HG03095 (cell line): ENCODE results near the gene CPNE4.

Source experiments
- ATAC-seq: cut with Tn5 transposase; IDR thresholded peaks from one replicate; pipeline ENCODE4 v1.9.1; 2021; ENCODE audit warnings: moderate library complexity; ENCODE audit not compliant: unreplicated experiment

The CPNE4 gene

DNA sequence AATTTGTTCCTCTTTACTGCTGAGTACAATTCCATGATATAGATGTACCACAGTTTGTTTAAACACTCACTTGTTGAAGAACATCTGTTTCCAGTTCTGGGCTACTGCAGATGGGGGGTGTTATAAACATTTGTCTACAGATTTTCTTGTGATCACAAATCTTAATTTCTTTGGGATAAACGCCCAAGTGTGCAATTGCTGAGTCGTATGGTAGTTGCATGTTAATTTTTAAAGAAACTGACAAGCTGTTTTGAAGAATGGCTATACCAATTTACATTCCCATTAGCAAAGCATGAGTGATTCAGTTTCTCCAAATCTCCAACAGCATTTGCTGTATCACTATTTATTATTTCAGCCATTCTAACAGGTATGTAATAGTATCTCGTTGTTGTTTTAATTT is 290.0 kb downstream of the CPNE4 start:
- no peak for ATAC-seq

DNA sequence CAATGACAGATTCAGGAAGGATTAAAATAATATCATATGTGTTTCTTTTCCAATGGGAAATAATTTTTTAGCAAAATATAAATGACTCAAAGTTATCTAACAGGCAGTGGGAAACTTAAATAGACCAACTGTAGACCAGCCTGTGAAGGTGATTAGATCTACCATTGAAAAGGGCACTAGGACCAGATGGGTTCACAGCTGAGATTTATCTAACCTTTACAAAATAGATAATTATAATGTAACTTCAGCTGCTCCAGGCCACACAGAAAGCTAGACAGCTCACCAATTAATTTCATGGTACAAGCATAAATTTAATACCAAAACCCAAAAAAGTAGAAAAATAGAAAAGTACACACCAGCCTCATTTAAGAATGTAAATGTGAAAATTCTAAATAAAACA is 291.7 kb downstream of the CPNE4 start:
- no peak for ATAC-seq

DNA sequence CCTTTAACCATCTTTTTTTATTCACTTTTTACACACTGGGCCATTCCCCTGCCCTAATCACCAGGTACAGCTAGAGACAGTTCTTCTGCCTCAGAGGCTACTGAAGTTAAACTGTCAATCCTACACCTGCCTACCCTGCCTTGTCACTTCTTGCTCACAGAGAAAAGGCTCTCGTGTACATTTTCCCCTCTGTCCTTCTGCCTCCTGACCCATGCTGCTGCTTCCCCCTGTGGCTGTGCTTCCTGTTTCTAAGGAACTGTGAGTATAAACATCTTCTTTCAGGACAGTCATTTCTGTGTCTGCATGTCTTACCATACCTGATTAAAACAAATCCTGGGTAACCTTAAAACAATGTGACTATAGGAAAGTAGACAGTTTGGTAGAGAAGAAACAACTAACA is 295.6 kb downstream of the CPNE4 start:
- no peak for ATAC-seq

DNA sequence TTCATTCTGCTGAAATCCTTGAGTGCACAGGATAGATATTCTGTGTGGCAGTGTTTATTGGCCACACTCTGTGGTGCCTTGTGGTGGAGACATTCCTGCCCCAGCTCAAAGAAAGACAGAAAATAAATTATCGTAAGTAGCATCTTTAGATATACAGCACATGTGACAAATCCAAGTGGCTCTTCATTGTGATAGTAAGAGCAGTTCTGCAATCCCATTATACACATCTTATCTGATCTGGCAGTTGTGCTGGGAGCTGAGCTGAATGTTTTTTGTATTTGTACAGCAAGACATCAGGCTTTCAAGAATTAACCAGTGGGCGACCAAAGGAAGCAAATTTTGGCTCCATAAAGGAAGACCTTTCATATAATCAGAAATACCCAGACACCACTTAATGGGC is 296.7 kb downstream of the CPNE4 start:
- no peak for ATAC-seq

DNA sequence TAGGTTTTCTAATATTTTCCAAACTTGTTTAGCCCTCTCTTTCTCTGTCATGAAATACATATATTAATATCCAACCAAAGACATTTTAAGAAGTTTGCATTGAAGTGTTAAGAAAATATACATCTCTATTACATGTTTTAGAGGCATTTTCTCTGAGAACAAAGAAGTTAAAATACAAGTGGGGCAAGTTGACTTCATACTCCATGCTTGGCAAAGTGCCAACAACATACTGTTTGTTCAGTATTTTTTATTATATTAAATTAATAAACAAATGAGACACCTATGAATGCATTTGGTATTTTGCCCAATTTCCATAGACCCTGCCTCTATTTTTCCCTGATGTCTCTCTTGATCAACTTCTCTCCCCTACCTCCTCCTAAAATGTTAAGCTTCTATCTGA is 299.3 kb downstream of the CPNE4 start:
- ATAC-seq = no peak

DNA sequence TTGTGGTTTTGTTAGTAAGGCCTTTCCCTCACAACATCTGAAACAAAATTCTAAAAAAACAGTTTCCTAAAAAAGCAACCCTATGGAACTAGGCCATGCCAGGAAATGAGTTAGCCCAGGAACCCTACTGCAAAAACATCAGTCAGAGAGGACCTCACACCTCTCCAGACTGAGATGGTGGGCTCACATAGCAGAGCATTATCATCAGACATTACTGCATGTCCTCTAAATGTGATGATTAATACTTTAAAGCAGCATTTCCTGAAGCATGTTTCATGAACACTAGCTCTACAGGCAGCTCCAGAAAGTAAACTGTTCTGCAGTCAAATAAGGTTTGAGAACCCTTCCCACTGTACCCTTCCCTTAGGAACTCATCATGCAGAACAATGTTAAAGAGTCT is 299.7 kb downstream of the CPNE4 start:
- ATAC-seq = no peak

DNA sequence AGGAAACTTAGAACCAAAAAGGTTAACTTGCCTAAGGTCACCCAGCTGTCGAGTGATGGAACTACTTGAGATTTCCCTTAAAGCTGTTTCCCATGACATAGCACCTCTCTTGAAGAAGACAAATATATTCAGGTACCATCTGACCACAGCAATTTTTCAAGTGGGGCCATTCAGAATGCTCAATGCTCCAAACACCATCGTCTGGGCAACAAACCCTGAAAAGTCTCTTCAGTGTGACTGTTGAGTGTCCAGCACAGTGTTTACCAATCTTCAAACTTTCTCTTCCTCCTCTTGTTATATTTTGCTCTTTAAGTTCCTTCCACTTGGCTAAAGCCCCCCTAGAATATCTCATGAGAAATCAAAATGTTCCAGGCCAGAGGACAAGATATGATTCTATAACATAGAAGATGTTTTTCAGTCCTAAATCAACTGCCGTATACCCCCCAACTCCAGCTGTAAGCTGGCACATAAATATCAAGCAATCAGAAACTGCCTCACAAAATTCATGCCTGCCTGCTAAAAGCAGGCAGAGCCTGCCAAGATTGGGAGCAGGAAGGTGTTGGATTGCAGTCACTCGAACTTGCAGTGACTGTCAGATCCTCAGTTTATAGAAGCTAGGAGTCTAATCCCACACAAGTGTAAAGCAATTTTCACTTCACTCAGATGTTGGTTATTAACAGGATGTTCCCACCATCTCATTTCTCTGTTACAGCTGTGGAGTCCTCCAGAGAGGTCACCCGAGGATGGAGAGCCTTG is 301.6 kb downstream of the CPNE4 start:
- ATAC-seq = no peak

DNA sequence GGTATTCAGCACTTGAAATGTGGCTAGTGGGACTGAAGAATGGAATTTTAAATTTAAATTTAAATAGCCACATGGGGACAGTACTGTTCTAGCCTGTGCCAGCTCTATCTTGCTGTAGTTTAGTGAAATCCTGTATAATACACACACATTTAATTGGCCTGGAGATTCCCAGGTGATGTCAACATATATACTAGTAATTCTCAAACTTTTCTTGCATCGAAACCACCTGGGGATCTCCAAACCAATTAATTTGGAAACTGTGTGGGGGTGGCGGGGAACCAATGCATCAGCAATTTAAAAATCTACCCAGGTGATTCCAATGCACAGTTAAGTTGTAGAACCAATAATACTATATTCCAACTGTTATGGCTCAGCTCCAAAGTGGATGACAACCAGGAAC is 303.1 kb downstream of the CPNE4 start:
- ATAC-seq = no peak

DNA sequence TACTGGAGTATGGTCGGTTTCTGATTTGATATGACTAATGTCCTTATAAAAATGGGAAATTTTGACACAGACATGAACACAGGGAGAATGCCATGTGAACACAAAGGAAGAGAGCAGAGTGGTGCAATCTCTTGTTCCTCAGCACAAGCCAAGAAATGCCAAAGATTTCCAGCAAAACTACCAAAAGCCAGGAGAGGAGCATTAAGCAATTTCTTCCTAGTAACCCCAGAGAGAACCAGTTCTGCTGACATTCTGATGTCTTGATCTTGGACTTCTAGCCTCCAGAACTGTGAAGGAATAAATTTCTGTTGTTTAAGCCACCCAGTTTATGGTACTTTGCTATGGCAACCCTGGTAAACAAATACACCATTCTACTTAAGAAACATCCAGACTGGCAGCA is 304.2 kb downstream of the CPNE4 start:
- ATAC-seq = no peak

DNA sequence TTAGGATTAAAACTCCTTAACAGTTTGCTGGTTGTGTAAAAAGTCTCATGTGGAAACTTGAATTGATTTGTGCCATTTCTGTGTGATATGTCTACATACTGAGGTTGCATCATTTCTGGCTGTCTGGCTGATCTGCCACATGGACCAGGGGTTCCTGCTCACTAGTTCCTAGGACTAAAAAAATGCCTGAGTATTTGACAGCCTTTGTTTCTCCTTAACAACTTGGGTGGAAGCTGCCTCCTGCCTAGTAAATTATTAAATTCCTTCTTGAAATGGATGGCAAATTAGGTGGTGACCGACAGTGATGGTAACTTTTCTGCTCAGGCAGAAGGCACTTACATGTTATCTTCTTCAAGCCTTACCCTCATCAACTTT is 305.2 kb downstream of the CPNE4 start:
- ATAC-seq = no peak

DNA sequence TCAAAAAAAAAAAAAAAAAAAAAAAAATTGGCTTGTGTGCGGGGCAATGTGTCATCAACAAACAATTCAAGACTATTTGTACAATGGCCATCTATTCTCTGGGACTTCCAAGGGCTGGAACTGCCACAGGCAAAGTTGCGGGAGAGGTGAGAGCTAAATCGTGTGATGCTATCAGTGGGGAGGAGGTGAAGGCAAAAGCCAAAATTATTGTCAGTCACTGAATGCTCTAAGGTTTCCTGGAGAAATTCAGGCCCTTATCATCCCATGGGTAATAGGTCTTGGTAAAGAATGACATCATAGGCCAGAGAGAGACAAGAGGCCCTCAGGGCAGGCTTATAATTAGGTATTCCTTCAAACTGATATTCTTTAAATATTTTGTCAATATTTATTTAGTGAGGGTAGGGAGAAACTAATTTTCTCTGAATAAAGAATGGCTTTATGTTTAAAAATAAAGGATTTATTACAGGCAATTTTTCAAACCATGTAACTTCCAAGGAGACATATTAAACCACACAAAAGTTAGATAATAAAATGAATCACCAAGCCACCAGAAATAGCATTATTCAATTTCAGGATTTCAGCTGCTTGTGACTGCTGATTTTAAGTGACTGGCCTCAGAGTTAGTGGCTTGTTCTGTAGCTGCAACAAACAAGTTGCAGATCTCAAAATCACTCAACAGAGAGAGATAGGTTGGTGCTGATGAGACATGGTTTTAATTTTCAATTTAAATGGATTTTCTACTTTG is 305.7 kb downstream of the CPNE4 start:
- no peak for ATAC-seq

DNA sequence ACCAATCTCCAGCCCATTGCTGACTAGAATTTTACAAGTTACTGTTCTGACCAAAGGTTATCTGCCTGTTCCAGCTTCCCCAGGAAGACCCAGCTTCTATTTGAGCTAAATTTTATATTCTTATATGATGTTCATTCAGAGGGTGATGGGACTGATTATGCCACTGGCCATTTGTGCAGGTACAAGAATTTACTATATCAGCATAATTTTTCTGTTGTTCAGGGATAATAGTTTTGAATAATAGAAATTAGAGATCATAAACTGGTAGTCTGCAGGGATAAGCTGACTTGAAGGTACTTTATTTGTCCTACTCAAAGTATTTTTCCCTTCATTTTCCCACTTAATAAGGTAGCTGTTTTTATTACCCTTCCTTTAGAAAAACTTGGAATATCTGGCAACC is 309.4 kb downstream of the CPNE4 start:
- no peak for ATAC-seq

DNA sequence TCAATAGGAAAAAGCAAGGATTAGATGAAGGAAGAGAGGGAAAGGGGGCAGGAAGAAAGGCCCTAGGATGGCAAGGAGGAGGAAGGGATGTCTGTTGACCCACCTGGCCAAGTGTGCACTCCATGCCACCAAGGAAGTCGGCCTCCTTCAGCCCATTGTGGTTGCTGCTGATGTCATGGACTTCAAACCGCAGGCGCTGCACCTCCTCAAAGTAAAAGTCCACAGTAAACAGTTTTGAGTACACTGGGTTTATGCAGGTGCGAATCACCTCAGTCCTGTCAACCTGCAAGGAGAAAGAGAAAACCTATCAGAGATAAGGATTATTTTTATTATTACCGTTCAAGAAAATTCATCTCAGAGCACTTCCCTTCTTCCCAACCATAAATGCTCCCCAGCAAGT is 311.5 kb downstream of the CPNE4 start:
- ATAC-seq = no peak

DNA sequence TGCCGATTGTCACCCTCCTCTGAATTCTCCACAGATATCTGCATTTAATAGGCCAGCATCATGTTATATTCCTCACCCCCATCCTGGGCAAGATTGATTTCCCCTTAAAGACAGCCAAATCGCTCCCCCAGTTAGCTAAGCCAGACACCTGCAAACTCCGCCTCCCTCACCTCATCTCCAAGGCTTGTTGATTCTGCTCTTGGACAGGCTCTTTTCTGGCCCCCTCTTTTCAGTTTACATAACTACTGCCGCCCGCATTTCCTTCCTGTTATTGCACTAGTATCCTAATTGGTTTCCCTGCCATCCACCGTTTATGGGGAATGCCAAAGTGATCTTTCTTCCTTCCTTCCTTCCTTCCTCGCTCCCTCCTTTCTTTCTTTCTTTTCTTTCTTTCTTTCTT is 317.3 kb downstream of the CPNE4 start:
- no peak for ATAC-seq

DNA sequence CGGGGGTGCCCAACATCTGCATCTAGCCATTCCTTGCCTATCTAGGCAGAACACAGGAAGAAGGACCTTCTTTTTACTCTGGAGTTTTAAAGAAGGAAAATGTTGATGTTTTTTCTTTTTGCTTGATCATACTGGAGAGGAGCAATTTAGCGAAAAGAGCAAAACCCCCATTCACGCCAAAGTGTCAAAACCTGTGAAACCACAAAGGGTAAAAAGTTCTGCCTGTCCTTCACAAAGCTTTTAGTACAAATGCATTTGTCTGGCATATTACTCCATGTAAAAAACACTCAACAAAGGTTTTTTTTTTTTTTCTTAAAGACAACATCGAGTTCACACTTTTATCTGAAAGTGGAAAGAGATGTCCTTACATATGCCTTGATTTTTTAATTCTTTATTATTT is 317.9 kb downstream of the CPNE4 start:
- ATAC-seq = no peak

DNA sequence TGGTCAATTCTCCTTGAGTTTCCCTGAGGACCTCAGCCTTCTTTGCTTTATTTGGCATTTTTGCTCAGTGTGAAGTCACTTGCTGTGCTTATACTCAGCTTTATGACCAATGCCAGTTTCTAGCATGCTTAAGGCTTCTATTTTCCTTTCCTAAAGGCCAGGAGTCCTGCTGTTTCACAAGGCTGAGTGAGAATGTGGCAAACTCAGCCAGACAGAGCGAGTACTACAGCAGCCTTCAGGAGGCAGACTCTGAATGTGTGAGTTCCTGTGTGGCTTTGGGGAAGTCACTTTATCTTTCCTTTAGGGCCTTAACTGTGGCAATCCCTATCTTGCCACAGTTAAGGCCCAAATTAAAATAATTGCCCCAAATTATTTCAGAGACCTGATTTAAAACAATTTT is 318.8 kb downstream of the CPNE4 start:
- ATAC-seq = no peak

DNA sequence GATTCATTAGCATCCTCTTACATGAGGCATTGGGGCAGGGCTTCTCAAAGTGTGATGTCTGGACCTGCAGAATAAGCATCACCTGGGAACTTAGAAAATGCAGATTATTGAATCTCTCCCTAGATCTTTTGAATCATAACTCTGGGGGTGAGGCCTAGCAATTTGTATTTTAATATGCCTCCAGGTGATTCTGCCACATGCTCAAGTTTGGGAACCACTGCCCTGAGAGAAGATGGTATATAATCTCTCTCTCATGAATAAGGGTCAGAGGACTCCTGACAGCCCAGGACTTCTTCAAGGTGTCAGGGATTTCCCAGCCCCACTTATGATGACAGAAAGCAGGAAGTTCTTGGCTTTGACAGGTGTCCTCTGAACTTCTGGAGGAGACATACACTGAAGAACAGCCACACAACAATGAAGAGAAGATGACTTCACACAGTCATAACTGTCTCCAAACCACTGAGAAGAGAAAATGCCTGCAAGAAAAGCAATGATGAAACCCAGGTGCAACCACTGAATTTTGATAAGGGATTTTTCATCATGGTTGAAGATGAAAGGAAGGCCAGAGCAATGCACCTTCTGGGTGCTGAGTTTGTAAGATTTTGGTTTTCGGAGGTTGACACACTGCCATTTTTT is 320.1 kb downstream of the CPNE4 start:
- ATAC-seq = peak; percentile 85

DNA sequence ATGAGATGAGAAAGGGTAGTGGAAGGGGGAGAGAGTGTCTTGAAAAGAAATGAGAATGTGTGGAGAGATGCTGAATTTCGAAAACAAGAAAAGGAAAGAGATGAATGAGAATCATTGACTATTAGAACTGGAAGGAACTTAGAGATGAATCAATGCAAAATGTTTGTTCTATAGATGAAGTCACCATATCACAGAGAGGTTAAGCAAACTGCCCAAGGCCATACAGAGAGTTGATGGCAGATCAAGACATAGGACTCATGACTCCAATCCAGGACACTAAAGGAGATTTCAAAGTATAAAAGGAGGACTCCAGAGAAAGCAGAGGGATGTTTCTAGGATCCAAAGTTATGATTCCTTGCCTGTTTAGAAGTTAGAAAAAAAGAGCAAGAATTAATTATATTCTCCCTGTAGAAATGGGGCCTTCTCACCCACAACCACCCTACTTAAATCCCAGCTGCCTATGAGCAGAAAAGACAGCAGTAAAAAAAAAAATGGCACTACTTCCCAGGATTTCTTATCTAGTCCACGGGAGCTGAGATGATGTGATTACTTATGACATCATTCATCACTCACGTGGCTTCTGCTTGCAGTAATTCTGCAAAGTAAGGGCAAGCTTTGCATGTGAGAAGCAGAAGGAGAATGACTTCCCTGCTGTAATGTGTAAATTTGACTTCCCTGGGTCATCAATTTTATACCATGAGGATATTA is 321.2 kb downstream of the CPNE4 start:
- no peak for ATAC-seq

DNA sequence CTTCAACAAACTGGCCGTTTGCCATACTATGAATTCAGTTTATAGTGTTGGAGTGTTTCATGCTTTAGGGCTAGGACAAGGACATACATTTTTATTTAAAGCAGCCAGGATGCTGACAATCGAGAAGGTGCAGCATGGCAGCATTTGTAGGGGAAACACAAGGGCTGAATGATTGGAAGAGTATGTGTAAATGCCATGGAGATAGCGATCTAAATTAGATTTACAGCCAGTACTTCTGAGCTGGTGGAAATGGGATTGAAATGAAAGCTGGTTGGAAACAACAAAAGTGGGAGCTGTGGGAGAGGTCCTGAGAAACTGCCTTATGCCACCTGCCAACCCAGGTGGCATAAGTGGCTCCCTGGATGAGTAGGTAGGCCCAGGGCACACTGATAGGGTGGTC is 322.2 kb downstream of the CPNE4 start:
- ATAC-seq = no peak

DNA sequence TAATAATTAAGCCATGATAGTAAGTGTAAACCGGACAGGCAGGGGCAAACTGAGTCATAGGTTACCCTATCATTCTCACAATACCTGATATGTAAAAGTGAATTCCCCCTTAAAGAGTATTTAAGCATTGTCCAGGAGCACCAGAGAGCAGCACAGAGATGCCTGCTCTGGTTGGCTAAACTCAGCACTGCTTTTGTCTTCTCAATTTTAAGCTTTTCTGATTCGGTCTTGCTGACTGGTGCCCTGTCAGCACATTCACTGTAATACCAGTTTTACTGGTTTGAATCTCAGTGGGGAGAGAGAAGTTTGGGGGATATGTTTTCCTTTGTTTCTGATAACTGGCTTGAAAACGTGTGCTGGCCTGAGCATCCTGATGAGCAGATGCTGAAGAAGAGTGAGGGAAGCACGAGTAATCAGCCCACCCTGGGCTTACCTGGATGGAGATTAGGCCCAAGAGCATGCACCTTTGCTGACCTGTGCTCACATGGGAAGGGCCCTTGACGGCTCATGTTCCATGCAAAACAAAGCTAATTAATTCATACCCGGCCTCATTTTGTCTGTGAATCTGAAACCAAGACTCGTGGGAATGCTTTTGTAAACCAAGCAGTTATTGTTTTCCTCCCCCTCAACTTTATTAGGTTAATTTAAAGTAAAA is 323.6 kb downstream of the CPNE4 start:
- ATAC-seq = no peak

DNA sequence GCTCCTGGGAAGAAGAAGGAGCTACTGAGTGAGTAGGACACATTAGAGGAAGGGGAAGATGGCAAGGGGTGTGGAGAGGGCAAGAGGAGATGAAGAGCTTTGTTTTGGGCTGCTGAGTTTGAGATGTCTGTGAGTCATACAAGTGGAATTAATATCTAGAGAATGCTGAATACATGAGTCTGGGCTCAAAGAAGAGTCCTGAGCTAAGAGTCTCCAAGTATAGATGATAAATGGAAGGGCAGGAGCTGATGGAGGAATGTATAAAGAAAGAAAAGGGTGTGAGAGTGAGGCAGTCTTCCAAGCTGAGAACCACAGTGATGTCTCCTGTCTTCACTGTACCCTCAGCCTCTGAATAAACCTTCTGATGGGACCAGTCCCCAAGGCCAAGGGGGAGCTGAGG is 326.6 kb downstream of the CPNE4 start:
- no peak for ATAC-seq
